HepG2 (cell line): ENCODE data around the gene LGALS1. TPM values are rescaled to one million over a fixed set of nuclear protein-coding genes. Genes with fewer than 3 reads are reported as not detected.
A peak's percentile ranks its signal among the peaks of the same experiment; 100 is the strongest.

Experiments used
- CBX5 ChIP-seq: sonication (generic); formaldehyde crosslinking; IDR thresholded peaks from 2 replicates; pipeline ENCODE4 v1.4.0; 2020; ENCODE audit warnings: missing genetic modification reagents, borderline replicate concordance
- CCDC6 ChIP-seq: sonication (generic); formaldehyde crosslinking; IDR thresholded peaks from 2 replicates; pipeline ENCODE4 v1.8.1; 2022; ENCODE audit warnings: mild to moderate bottlenecking, missing genetic modification reagents, moderate library complexity
- MAF1 ChIP-seq: sonication (generic); formaldehyde crosslinking; IDR thresholded peaks from 2 replicates; pipeline ENCODE4 v1.5.0; 2020; ENCODE audit warnings: missing genetic modification reagents, borderline replicate concordance
- MXD4 ChIP-seq: IDR thresholded peaks from 2 replicates; pipeline ENCODE4 v1.6.1; 2016; ENCODE audit warnings: mild to moderate bottlenecking, missing biosample characterization, missing genetic modification reagents
- RAD51 ChIP-seq: fragments of 450-650 bp; IDR thresholded peaks from 2 replicates; pipeline ENCODE4 v1.6.1; 2016; ENCODE audit warnings: borderline replicate concordance
- TOPORS ChIP-seq: sonication (generic); formaldehyde crosslinking; IDR thresholded peaks from 2 replicates; pipeline ENCODE4 v1.8.0; 2023; ENCODE audit warnings: mild to moderate bottlenecking, missing genetic modification reagents
- ZNF143 ChIP-seq: sonication (generic); formaldehyde crosslinking; IDR thresholded peaks from 2 replicates; pipeline ENCODE4 v1.4.0; 2020; ENCODE audit warnings: missing genetic modification reagents
- ZNF317 ChIP-seq: sonication (generic); formaldehyde crosslinking; IDR thresholded peaks from 2 replicates; pipeline ENCODE4 v1.5.0; 2020; ENCODE audit warnings: mild to moderate bottlenecking, missing genetic modification reagents
- ZNF468 ChIP-seq: sonication (generic); formaldehyde crosslinking; IDR thresholded peaks from 2 replicates; pipeline ENCODE4 v1.8.0; 2022; ENCODE audit warnings: mild to moderate bottlenecking, moderate library complexity, missing genetic modification reagents
- polyA plus RNA-seq, 8 experiments: library from polyadenylated mRNA; depleted of rRNA in 3 of 8; stranded (reverse) in 7 of 8; unstranded in 1 of 8; fragments of >200 nt; fragmentation: Illumina TruSeq in 4 of 8; extraction: Trizol in 4 of 8; gene quantifications; 2 replicates each; pipeline versions ENCODE4 v1.2.1 to v1.2.3, GENCODE V29; 2011 to 2016; ENCODE audit warnings: low read depth in 4 of 8, missing spikeins in 1 of 8, mixed read lengths in 1 of 8; ENCODE audit not compliant: insufficient read depth in 1 of 8
- total RNA-seq, 5 experiments: library from RNA; depleted of rRNA; stranded (reverse); fragments of >200 nt; fragmentation: Illumina TruSeq; extraction: Trizol; gene quantifications; 2 replicates each; pipeline ENCODE4 v1.2.3, GENCODE V29; 2016; ENCODE audit warnings: low read depth in 1 of 5
- TF ChIP-seq, protein P1 (sequence below): sonication (generic); formaldehyde crosslinking; IDR thresholded peaks from 2 replicates; pipeline ENCODE4 v1.5.0; 2020; ENCODE audit warnings: mild to moderate bottlenecking, missing genetic modification reagents, moderate library complexity
- TF ChIP-seq, protein P2 (sequence below): sonication (generic); formaldehyde crosslinking; IDR thresholded peaks from 2 replicates; pipeline ENCODE4 v1.9.0; 2021; ENCODE audit warnings: missing genetic modification reagents, mild to moderate bottlenecking, borderline replicate concordance
- TF ChIP-seq, protein P3 (sequence below): sonication (generic); formaldehyde crosslinking; IDR thresholded peaks from 2 replicates; pipeline ENCODE4; 2020; ENCODE audit warnings: missing genetic modification reagents, mild to moderate bottlenecking, borderline replicate concordance
- TF ChIP-seq, protein P4 (sequence below): sonication (generic); formaldehyde crosslinking; IDR thresholded peaks from 2 replicates; pipeline ENCODE4 v1.5.0; 2020; ENCODE audit warnings: mild to moderate bottlenecking, missing genetic modification reagents, borderline replicate concordance

Gene LGALS1
- total and polyA plus RNA-seq, 2 of the 13 experiments (the other 11 are each of a cell fraction or from before 2014, with no cell fraction given) = 103 to 858 TPM

DNA sequence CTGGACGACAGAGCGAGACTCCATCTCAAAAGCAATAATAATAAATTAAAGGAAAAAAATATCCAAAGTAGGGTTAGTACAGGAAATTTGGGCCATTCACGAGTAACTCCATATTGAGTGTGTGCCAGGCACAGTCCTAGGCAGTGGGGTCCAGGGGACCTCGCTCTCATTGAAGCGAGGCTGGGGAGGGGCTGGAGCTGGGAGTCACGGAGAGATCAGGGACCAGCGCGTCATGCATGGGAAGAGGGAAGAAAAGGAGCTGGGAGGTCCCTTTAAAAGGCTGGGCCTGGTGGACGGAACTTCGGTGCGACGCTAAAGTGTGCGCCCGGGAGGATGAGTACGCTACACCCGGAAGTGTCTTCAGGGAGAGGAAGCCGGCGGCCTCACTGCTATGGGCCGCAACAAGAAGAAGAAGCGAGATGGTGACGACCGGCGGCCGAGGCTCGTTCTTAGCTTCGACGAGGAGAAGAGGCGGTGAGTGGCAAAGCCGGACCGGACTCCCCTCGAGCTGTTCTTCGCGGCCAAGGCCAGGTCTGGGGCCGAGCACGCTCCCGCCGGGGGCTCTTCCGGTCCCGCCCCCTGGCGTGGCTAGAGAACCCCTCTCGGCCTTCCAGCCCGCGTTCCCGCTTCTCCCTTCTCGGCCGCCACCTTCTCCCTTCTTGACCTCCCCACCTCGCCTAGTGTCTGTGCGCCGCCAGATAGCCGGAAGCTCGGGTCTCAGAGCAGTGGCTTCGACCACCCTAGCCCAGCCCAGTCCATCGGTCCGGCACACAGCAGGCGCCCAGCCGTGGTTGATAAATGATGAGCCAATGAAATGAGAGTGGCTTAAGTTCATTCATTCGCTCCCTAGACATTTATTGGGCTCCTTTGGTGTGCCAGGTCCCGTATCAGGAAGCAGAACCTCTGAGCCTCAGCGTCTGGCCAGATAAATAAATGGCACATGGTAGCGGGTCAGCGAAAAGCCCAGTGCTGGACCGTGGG lies 10.9 kb downstream of the LGALS1 start, which contains the start of gene NOL12 (continued):
- TF ChIP-seq, protein P1, sequence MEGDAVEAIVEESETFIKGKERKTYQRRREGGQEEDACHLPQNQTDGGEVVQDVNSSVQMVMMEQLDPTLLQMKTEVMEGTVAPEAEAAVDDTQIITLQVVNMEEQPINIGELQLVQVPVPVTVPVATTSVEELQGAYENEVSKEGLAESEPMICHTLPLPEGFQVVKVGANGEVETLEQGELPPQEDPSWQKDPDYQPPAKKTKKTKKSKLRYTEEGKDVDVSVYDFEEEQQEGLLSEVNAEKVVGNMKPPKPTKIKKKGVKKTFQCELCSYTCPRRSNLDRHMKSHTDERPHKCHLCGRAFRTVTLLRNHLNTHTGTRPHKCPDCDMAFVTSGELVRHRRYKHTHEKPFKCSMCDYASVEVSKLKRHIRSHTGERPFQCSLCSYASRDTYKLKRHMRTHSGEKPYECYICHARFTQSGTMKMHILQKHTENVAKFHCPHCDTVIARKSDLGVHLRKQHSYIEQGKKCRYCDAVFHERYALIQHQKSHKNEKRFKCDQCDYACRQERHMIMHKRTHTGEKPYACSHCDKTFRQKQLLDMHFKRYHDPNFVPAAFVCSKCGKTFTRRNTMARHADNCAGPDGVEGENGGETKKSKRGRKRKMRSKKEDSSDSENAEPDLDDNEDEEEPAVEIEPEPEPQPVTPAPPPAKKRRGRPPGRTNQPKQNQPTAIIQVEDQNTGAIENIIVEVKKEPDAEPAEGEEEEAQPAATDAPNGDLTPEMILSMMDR (CRISPR knock-in tag) = no peak
- TF ChIP-seq RAD51 = no peak
- TF ChIP-seq, protein P2, sequence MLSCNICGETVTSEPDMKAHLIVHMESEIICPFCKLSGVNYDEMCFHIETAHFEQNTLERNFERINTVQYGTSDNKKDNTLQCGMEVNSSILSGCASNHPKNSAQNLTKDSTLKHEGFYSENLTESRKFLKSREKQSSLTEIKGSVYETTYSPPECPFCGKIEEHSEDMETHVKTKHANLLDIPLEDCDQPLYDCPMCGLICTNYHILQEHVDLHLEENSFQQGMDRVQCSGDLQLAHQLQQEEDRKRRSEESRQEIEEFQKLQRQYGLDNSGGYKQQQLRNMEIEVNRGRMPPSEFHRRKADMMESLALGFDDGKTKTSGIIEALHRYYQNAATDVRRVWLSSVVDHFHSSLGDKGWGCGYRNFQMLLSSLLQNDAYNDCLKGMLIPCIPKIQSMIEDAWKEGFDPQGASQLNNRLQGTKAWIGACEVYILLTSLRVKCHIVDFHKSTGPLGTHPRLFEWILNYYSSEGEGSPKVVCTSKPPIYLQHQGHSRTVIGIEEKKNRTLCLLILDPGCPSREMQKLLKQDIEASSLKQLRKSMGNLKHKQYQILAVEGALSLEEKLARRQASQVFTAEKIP (CRISPR knock-in tag) = no peak
- no peak for TF ChIP-seq ZNF468 (CRISPR knock-in tag)
- no peak for TF ChIP-seq CCDC6 (CRISPR knock-in tag)
- no peak for TF ChIP-seq MAF1 (CRISPR knock-in tag)
- peak; percentile 86 for TF ChIP-seq MXD4 (CRISPR knock-in tag)
- TF ChIP-seq CBX5 (CRISPR knock-in tag) = peak; percentile 56; the same call in 1 of the 2 replicates
- TF ChIP-seq, protein P3, sequence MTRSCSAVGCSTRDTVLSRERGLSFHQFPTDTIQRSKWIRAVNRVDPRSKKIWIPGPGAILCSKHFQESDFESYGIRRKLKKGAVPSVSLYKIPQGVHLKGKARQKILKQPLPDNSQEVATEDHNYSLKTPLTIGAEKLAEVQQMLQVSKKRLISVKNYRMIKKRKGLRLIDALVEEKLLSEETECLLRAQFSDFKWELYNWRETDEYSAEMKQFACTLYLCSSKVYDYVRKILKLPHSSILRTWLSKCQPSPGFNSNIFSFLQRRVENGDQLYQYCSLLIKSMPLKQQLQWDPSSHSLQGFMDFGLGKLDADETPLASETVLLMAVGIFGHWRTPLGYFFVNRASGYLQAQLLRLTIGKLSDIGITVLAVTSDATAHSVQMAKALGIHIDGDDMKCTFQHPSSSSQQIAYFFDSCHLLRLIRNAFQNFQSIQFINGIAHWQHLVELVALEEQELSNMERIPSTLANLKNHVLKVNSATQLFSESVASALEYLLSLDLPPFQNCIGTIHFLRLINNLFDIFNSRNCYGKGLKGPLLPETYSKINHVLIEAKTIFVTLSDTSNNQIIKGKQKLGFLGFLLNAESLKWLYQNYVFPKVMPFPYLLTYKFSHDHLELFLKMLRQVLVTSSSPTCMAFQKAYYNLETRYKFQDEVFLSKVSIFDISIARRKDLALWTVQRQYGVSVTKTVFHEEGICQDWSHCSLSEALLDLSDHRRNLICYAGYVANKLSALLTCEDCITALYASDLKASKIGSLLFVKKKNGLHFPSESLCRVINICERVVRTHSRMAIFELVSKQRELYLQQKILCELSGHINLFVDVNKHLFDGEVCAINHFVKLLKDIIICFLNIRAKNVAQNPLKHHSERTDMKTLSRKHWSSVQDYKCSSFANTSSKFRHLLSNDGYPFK (CRISPR knock-in tag) = peak; percentile 83; the same call in 1 of the 2 replicates
- peak; percentile 41; the same call in 1 of the 2 replicates for TF ChIP-seq ZNF143 (CRISPR knock-in tag)
- no peak for TF ChIP-seq TOPORS
- TF ChIP-seq, protein P4, sequence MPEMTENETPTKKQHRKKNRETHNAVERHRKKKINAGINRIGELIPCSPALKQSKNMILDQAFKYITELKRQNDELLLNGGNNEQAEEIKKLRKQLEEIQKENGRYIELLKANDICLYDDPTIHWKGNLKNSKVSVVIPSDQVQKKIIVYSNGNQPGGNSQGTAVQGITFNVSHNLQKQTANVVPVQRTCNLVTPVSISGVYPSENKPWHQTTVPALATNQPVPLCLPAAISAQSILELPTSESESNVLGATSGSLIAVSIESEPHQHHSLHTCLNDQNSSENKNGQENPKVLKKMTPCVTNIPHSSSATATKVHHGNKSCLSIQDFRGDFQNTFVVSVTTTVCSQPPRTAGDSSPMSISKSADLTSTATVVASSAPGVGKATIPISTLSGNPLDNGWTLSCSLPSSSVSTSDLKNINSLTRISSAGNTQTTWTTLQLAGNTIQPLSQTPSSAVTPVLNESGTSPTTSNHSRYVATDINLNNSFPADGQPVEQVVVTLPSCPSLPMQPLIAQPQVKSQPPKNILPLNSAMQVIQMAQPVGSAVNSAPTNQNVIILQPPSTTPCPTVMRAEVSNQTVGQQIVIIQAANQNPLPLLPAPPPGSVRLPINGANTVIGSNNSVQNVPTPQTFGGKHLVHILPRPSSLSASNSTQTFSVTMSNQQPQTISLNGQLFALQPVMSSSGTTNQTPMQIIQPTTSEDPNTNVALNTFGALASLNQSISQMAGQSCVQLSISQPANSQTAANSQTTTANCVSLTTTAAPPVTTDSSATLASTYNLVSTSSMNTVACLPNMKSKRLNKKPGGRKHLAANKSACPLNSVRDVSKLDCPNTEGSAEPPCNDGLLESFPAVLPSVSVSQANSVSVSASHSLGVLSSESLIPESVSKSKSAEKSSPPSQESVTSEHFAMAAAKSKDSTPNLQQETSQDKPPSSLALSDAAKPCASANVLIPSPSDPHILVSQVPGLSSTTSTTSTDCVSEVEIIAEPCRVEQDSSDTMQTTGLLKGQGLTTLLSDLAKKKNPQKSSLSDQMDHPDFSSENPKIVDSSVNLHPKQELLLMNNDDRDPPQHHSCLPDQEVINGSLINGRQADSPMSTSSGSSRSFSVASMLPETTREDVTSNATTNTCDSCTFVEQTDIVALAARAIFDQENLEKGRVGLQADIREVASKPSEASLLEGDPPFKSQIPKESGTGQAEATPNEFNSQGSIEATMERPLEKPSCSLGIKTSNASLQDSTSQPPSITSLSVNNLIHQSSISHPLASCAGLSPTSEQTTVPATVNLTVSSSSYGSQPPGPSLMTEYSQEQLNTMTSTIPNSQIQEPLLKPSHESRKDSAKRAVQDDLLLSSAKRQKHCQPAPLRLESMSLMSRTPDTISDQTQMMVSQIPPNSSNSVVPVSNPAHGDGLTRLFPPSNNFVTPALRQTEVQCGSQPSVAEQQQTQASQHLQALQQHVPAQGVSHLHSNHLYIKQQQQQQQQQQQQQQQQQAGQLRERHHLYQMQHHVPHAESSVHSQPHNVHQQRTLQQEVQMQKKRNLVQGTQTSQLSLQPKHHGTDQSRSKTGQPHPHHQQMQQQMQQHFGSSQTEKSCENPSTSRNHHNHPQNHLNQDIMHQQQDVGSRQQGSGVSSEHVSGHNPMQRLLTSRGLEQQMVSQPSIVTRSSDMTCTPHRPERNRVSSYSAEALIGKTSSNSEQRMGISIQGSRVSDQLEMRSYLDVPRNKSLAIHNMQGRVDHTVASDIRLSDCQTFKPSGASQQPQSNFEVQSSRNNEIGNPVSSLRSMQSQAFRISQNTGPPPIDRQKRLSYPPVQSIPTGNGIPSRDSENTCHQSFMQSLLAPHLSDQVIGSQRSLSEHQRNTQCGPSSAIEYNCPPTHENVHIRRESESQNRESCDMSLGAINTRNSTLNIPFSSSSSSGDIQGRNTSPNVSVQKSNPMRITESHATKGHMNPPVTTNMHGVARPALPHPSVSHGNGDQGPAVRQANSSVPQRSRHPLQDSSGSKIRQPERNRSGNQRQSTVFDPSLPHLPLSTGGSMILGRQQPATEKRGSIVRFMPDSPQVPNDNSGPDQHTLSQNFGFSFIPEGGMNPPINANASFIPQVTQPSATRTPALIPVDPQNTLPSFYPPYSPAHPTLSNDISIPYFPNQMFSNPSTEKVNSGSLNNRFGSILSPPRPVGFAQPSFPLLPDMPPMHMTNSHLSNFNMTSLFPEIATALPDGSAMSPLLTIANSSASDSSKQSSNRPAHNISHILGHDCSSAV (CRISPR knock-in tag) = no peak
- TF ChIP-seq ZNF317 (CRISPR knock-in tag) = peak; percentile 69
